ENCODE measurements around the gene DNAH1. TPM values are rescaled to one million over a fixed set of nuclear protein-coding genes. Genes with fewer than 3 reads are reported as not detected.

Gene DNAH1
- total RNA-seq, 1 experiment from 2014 or later = 2.4 TPM

DNA sequence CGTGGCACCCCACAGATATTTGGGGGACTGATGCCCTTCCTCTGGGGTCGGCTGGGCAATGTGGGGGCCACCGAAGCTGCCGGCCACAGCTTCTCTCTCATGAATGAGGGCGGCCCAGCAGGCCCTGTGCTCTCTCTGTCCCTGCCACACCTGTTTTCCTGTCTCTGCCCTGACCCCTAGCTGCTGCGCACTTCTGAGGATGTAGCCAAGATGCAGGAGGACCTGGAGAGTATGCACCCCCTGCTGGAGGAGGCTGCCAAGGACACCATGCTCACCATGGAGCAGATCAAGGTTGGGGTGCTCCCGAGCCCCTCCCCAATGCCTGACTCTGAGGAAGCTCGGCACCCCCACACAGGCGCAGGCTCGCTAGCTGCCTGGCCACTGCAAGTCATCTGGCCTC is 69.0 kb downstream of the DNAH1 start:
- peak; percentile 7 for DNase-seq (ENCODE audit: low read depth, low spot score)
- ATAC-seq = peak; percentile 75
- CTCF ChIA-PET = interaction anchor here (0.6 to 1.2 kb wide), 3 partner anchors 88 to 384 kb away, joined by 3 to 4 read pairs (median 4); no protein-coding TSS in a partner anchor
- intact Hi-C loops (cut with micrococcal nuclease; ENCODE audit: unreplicated experiment) (no loop called here), in situ Hi-C loops (cut with HindIII; ENCODE audit: low pct_unique_long_range_greater_than_20kb, low sequenced_read_pairs) (no loop called here)
- H3K9me3 ChIP-seq (ENCODE audit: control insufficient read depth, insufficient read depth, low read depth, low read length) = no peaks in the 10 kb centered on the region
- H3K4me1 ChIP-seq (ENCODE audit: control insufficient read depth, insufficient read depth, low read length) = no peaks in the 10 kb centered on the region
- H3K4me3 ChIP-seq (ENCODE audit: low read depth in 2 of 2, low read length in 2 of 2) = no peak overlapping the region
- H3K27me3 ChIP-seq (ENCODE audit: control insufficient read depth, insufficient read depth, low read length) = no peaks in the 10 kb centered on the region
- no peak overlapping the region for H3K27ac ChIP-seq (ENCODE audit: low read length)
- no peak for TF ChIP-seq REST (IDR thresholded peaks at IDR 0.05; ENCODE audit: insufficient read depth in 1 of 2, low read depth in 2 of 2, low read length in 1 of 2)
- TF ChIP-seq TCF7L2 (IDR thresholded peaks at IDR 0.05; ENCODE audit: low read depth, low read length) = no peak
- TF ChIP-seq, protein P1, sequence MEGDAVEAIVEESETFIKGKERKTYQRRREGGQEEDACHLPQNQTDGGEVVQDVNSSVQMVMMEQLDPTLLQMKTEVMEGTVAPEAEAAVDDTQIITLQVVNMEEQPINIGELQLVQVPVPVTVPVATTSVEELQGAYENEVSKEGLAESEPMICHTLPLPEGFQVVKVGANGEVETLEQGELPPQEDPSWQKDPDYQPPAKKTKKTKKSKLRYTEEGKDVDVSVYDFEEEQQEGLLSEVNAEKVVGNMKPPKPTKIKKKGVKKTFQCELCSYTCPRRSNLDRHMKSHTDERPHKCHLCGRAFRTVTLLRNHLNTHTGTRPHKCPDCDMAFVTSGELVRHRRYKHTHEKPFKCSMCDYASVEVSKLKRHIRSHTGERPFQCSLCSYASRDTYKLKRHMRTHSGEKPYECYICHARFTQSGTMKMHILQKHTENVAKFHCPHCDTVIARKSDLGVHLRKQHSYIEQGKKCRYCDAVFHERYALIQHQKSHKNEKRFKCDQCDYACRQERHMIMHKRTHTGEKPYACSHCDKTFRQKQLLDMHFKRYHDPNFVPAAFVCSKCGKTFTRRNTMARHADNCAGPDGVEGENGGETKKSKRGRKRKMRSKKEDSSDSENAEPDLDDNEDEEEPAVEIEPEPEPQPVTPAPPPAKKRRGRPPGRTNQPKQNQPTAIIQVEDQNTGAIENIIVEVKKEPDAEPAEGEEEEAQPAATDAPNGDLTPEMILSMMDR (IDR thresholded peaks at IDR 0.05) = no peak; the same call in 1 of the 2 replicates
- no peak for TF ChIP-seq SIN3A (IDR thresholded peaks at IDR 0.05; ENCODE audit: borderline replicate concordance, insufficient read depth, low read depth, low read length)
- TF ChIP-seq POLR2AphosphoS5 (IDR thresholded peaks at IDR 0.05; ENCODE audit: low read depth, low read length) = no peak
- POLR2A ChIA-PET = no interaction called here
- BruUV-seq (replicated peaks) = no TSS peak
- H3K36me3 ChIP-seq (ENCODE audit: control insufficient read depth, insufficient read depth, low read length) = no peaks in the 10 kb centered on the region

GRCh38 chr3:52387481-52387880 is 71.4 kb downstream of the DNAH1 start:
- Histone ChIP-seq H3K4me1 (ENCODE audit: control insufficient read depth, insufficient read depth, low read length) (no peaks in the 10 kb centered on the region), H3K36me3 (ENCODE audit: control insufficient read depth, insufficient read depth, low read length) (no peaks in the 10 kb centered on the region), H3K27me3 (ENCODE audit: control insufficient read depth, insufficient read depth, low read length) (no peaks in the 10 kb centered on the region), H3K4me3 (ENCODE audit: low read depth in 2 of 2, low read length in 2 of 2) (no peak overlapping the region), H3K9me3 (ENCODE audit: control insufficient read depth, insufficient read depth, low read depth, low read length) (no peaks in the 10 kb centered on the region), H3K27ac (ENCODE audit: low read length) (no peak overlapping the region)
- intact Hi-C loops (cut with micrococcal nuclease; ENCODE audit: unreplicated experiment) (no loop called here), in situ Hi-C loops (cut with HindIII; ENCODE audit: low pct_unique_long_range_greater_than_20kb, low sequenced_read_pairs) (no loop called here)
- ChIA-PET CTCF (no interaction called here), POLR2A (no interaction called here)
- no peak for TF ChIP-seq TCF7L2 (IDR thresholded peaks at IDR 0.05; ENCODE audit: low read depth, low read length)
- no peak for ATAC-seq
- BruUV-seq (replicated peaks) = no TSS peak
- DNase-seq (ENCODE audit: low read depth, low spot score) = no peak

- ATAC-seq (no peak), DNase-seq (ENCODE audit: low read depth, low spot score) (no peak)
- CTCF ChIA-PET = interaction anchor here (0.5 to 1.3 kb wide), 3 partner anchors 17 to 171 kb away, joined by 3 to 4 read pairs (median 3); no protein-coding TSS in a partner anchor
- no TSS peak for BruUV-seq (replicated peaks)
- Histone ChIP-seq H3K4me3 (ENCODE audit: low read depth in 2 of 2, low read length in 2 of 2) (no peak overlapping the region), H3K27ac (ENCODE audit: low read length) (no peak overlapping the region), H3K4me1 (ENCODE audit: control insufficient read depth, insufficient read depth, low read length) (no peaks in the 10 kb centered on the region), H3K9me3 (ENCODE audit: control insufficient read depth, insufficient read depth, low read depth, low read length) (no peaks in the 10 kb centered on the region), H3K27me3 (ENCODE audit: control insufficient read depth, insufficient read depth, low read length) (no peaks in the 10 kb centered on the region), H3K36me3 (ENCODE audit: control insufficient read depth, insufficient read depth, low read length) (no peaks in the 10 kb centered on the region)
- POLR2A ChIA-PET = no interaction called here
- TF ChIP-seq POLR2AphosphoS5 (IDR thresholded peaks at IDR 0.05; ENCODE audit: low read depth, low read length) = no peak
- no peak for TF ChIP-seq TCF7L2 (IDR thresholded peaks at IDR 0.05; ENCODE audit: low read depth, low read length)
- TF ChIP-seq, protein P1 (IDR thresholded peaks at IDR 0.05) = no peak
- no peak for TF ChIP-seq REST (IDR thresholded peaks at IDR 0.05; ENCODE audit: insufficient read depth in 1 of 2, low read depth in 2 of 2, low read length in 1 of 2)
- no peak for TF ChIP-seq SIN3A (IDR thresholded peaks at IDR 0.05; ENCODE audit: borderline replicate concordance, insufficient read depth, low read depth, low read length)
- in situ Hi-C loops (cut with HindIII; ENCODE audit: low pct_unique_long_range_greater_than_20kb, low sequenced_read_pairs) (no loop called here), intact Hi-C loops (cut with micrococcal nuclease; ENCODE audit: unreplicated experiment) (no loop called here)
Measured at GRCh38 chr3:52388348-52388821, 72.3 kb downstream of the DNAH1 start.

All from Panc1 (cell line).